GM23338 (cell line): ENCODE data around the gene COL25A1. TPM values are rescaled to one million over a fixed set of nuclear protein-coding genes. Genes with fewer than 3 reads are reported as not detected.
A peak's percentile ranks its signal among the peaks of the same experiment; 100 is the strongest.

Experiments
- ATAC-seq: fragments of 200-7000 bp; cut with Tn5 transposase; 3 replicates; pipeline ENCODE4 v1.9.1; 2020
- DNase-seq: peaks from one replicate; pipeline ENCODE4 v3.0.0-alpha.2; 2015; ENCODE audit warnings: low spot score
- H2AFZ ChIP-seq: fragments of 200-600 bp; sonication (generic); 2 replicates; pipeline ENCODE4 v1.8.0; 2016; ENCODE audit warnings: antibody characterized with exemption, mild to moderate bottlenecking, moderate library complexity
- H3F3A ChIP-seq: fragments of 200-600 bp; sonication (generic); replicated peaks from 2 replicates; pipeline ENCODE4 v1.8.0; 2017; ENCODE audit warnings: antibody characterized with exemption, mixed run types, low read depth
- H3K27ac ChIP-seq: fragments of 200-600 bp; sonication (generic); 2 replicates; pipeline ENCODE4 v1.6.1; 2016; ENCODE audit warnings: low read depth
- H3K27me3 ChIP-seq: fragments of 200-600 bp; sonication (generic); 2 replicates; pipeline ENCODE4 v1.8.0; 2016; ENCODE audit warnings: mild to moderate bottlenecking, mixed run types, moderate library complexity; ENCODE audit not compliant: insufficient read depth
- H3K36me3 ChIP-seq: fragments of 200-600 bp; sonication (generic); 2 replicates; pipeline ENCODE4 v1.8.0; 2016; ENCODE audit warnings: mild to moderate bottlenecking; ENCODE audit not compliant: insufficient read depth
- H3K4me1 ChIP-seq: fragments of 200-600 bp; sonication (generic); 2 replicates; pipeline ENCODE4 v1.8.0; 2016; ENCODE audit warnings: mild to moderate bottlenecking, moderate library complexity; ENCODE audit not compliant: insufficient read depth
- H3K4me2 ChIP-seq: fragments of 200-600 bp; sonication (generic); 2 replicates; pipeline ENCODE4 v1.7.1; 2017; ENCODE audit warnings: mixed run types
- H3K4me3 ChIP-seq: fragments of 200-600 bp; sonication (generic); 2 replicates; pipeline ENCODE4 v1.6.1; 2016; ENCODE audit warnings: mixed run types
- H3K79me2 ChIP-seq: fragments of 200-600 bp; sonication (generic); replicated peaks from 2 replicates; pipeline ENCODE4 v1.8.0; 2017; ENCODE audit warnings: mild to moderate bottlenecking; ENCODE audit not compliant: insufficient read depth
- H3K9me2 ChIP-seq: fragments of 200-600 bp; sonication (generic); 2 replicates; pipeline ENCODE4 v1.8.0; 2017; ENCODE audit not compliant: insufficient read depth
- H4K20me1 ChIP-seq: fragments of 200-600 bp; sonication (generic); replicated peaks from 2 replicates; pipeline ENCODE4 v1.8.0; 2017; ENCODE audit warnings: mild to moderate bottlenecking; ENCODE audit not compliant: insufficient read depth
- H3K27ac Mint-ChIP-seq: 2 replicates; pipeline ENCODE4 v1.8.0; 2020; ENCODE audit warnings: inconsistent platforms, mild to moderate bottlenecking, moderate library complexity, mixed read lengths
- H3K27me3 Mint-ChIP-seq: 3 replicates; pipeline ENCODE4 v1.8.0; 2022; ENCODE audit warnings: low read depth, mild to moderate bottlenecking, moderate library complexity, mixed read lengths, inconsistent platforms; ENCODE audit not compliant: insufficient read depth, poor library complexity
- H3K36me3 Mint-ChIP-seq: 3 replicates; pipeline ENCODE4 v1.8.0; 2021; ENCODE audit warnings: low read depth, mild to moderate bottlenecking, inconsistent platforms, moderate library complexity, mixed read lengths
- H3K4me1 Mint-ChIP-seq: 3 replicates; pipeline ENCODE4 v1.8.0; 2020; ENCODE audit warnings: mild to moderate bottlenecking, inconsistent platforms, mixed read lengths
- H3K4me3 Mint-ChIP-seq: 3 replicates; pipeline ENCODE4 v1.8.0; 2021; ENCODE audit warnings: moderate library complexity, mild to moderate bottlenecking, inconsistent platforms, mixed read lengths
- H3K9me3 Mint-ChIP-seq: 3 replicates; pipeline ENCODE4 v1.8.0; 2020; ENCODE audit warnings: moderate library complexity, mild to moderate bottlenecking, inconsistent platforms, mixed read lengths
- CTCF ChIP-seq, 2 experiments: fragments of 200-600 bp in 1 of 2; sonication (generic) in 1 of 2; conservative IDR thresholded peaks; 2 replicates each; pipeline versions ENCODE4 v1.5.1 to v1.6.1; 2016 to 2017; ENCODE audit warnings: antibody characterized with exemption in 2 of 2, low read depth in 2 of 2, mild to moderate bottlenecking in 2 of 2, moderate library complexity in 1 of 2
- EZH2 ChIP-seq: fragments of 200-600 bp; sonication (generic); IDR thresholded peaks from one replicate; pipeline ENCODE4 v1.8.0; 2017; ENCODE audit warnings: antibody characterized with exemption, mild to moderate bottlenecking, low read depth; ENCODE audit not compliant: unreplicated experiment
- EZH2phosphoT487 ChIP-seq: fragments of 200-600 bp; sonication (generic); IDR thresholded peaks from one replicate; pipeline ENCODE4 v1.8.1; 2018; ENCODE audit warnings: antibody characterized with exemption; ENCODE audit not compliant: unreplicated experiment
- JUNB ChIP-seq: IDR thresholded peaks from one replicate; pipeline ENCODE4 v1.6.1; 2016; ENCODE audit warnings: antibody characterized with exemption; ENCODE audit not compliant: unreplicated experiment
- NANOG ChIP-seq: IDR thresholded peaks from 2 replicates; pipeline ENCODE4 v1.6.1; 2016; ENCODE audit warnings: antibody characterized with exemption, borderline replicate concordance
- POLR2AphosphoS5 ChIP-seq: IDR thresholded peaks from 2 replicates; pipeline ENCODE4 v1.6.1; 2016; ENCODE audit warnings: antibody characterized with exemption, low read depth
- STAT1 ChIP-seq: IDR thresholded peaks from one replicate; pipeline ENCODE4 v1.6.1; 2016; ENCODE audit warnings: antibody characterized with exemption; ENCODE audit not compliant: unreplicated experiment
- ZNF114 ChIP-seq: fragments of 250-450 bp; sonication (Bioruptor Pico); IDR thresholded peaks from 2 replicates; pipeline ENCODE4 v1.5.0; 2020; ENCODE audit warnings: mild to moderate bottlenecking, moderate library complexity
- ZNF331 ChIP-seq: fragments of 250-450 bp; sonication (Bioruptor Pico); IDR thresholded peaks from 2 replicates; pipeline ENCODE4 v1.5.0; 2020; ENCODE audit warnings: low read depth, mild to moderate bottlenecking, moderate library complexity
- polyA plus RNA-seq: library from polyadenylated mRNA; unstranded; fragments of >200 nt; fragmentation: Nextera tagmentation; extraction: Ambion mirVana; gene quantifications from 2 replicates; pipeline ENCODE4 v1.2.1, GENCODE V29; 2016
- total RNA-seq: library from RNA; depleted of rRNA; stranded (reverse); fragments of >200 nt; shearing (Covaris generic); gene quantifications from 2 replicates; pipeline ENCODE4 v1.2.3, GENCODE V29; 2014
- TF ChIP-seq, protein P1 (sequence below): fragments of 250-450 bp; sonication (Bioruptor Pico); IDR thresholded peaks from 2 replicates; pipeline ENCODE4 v1.5.0; 2020; ENCODE audit warnings: mild to moderate bottlenecking, moderate library complexity

COL25A1 gene
- total and polyA plus RNA-seq, 2 experiments from 2014 or later: 3.9 to 5.6 TPM

GRCh38 chr4:108889696-108890483, 412.6 kb downstream of the COL25A1 start:
- no peaks in the 10 kb centered on the region for H3K9me3 Mint-ChIP-seq
- H3K4me3 Mint-ChIP-seq: no peak overlapping the region
- ATAC-seq: no peak
- no peaks in the 10 kb centered on the region for H3K79me2 ChIP-seq
- no peaks in the 10 kb centered on the region for H3F3A ChIP-seq
- H3K36me3 ChIP-seq: no peaks in the 10 kb centered on the region
- no peaks in the 10 kb centered on the region for H4K20me1 ChIP-seq
- H3K27ac ChIP-seq: no peak overlapping the region
- H3K4me1 Mint-ChIP-seq: peaks cover 26% of the 10 kb centered on the region
- H3K36me3 Mint-ChIP-seq: no peaks in the 10 kb centered on the region
- peaks cover 32% of the 10 kb centered on the region for H3K4me1 ChIP-seq
- 0 out of 2 replicates have a peak overlapping the region, but pooled peaks have one; percentile 71 for H3K27ac Mint-ChIP-seq
- H3K27me3 Mint-ChIP-seq: peaks cover 2% of the 10 kb centered on the region
- no peak for TF ChIP-seq STAT1
- no peak for TF ChIP-seq EZH2
- TF ChIP-seq JUNB: no peak
- TF ChIP-seq ZNF331 (CRISPR knock-in tag): no peak
- TF ChIP-seq, protein P1, sequence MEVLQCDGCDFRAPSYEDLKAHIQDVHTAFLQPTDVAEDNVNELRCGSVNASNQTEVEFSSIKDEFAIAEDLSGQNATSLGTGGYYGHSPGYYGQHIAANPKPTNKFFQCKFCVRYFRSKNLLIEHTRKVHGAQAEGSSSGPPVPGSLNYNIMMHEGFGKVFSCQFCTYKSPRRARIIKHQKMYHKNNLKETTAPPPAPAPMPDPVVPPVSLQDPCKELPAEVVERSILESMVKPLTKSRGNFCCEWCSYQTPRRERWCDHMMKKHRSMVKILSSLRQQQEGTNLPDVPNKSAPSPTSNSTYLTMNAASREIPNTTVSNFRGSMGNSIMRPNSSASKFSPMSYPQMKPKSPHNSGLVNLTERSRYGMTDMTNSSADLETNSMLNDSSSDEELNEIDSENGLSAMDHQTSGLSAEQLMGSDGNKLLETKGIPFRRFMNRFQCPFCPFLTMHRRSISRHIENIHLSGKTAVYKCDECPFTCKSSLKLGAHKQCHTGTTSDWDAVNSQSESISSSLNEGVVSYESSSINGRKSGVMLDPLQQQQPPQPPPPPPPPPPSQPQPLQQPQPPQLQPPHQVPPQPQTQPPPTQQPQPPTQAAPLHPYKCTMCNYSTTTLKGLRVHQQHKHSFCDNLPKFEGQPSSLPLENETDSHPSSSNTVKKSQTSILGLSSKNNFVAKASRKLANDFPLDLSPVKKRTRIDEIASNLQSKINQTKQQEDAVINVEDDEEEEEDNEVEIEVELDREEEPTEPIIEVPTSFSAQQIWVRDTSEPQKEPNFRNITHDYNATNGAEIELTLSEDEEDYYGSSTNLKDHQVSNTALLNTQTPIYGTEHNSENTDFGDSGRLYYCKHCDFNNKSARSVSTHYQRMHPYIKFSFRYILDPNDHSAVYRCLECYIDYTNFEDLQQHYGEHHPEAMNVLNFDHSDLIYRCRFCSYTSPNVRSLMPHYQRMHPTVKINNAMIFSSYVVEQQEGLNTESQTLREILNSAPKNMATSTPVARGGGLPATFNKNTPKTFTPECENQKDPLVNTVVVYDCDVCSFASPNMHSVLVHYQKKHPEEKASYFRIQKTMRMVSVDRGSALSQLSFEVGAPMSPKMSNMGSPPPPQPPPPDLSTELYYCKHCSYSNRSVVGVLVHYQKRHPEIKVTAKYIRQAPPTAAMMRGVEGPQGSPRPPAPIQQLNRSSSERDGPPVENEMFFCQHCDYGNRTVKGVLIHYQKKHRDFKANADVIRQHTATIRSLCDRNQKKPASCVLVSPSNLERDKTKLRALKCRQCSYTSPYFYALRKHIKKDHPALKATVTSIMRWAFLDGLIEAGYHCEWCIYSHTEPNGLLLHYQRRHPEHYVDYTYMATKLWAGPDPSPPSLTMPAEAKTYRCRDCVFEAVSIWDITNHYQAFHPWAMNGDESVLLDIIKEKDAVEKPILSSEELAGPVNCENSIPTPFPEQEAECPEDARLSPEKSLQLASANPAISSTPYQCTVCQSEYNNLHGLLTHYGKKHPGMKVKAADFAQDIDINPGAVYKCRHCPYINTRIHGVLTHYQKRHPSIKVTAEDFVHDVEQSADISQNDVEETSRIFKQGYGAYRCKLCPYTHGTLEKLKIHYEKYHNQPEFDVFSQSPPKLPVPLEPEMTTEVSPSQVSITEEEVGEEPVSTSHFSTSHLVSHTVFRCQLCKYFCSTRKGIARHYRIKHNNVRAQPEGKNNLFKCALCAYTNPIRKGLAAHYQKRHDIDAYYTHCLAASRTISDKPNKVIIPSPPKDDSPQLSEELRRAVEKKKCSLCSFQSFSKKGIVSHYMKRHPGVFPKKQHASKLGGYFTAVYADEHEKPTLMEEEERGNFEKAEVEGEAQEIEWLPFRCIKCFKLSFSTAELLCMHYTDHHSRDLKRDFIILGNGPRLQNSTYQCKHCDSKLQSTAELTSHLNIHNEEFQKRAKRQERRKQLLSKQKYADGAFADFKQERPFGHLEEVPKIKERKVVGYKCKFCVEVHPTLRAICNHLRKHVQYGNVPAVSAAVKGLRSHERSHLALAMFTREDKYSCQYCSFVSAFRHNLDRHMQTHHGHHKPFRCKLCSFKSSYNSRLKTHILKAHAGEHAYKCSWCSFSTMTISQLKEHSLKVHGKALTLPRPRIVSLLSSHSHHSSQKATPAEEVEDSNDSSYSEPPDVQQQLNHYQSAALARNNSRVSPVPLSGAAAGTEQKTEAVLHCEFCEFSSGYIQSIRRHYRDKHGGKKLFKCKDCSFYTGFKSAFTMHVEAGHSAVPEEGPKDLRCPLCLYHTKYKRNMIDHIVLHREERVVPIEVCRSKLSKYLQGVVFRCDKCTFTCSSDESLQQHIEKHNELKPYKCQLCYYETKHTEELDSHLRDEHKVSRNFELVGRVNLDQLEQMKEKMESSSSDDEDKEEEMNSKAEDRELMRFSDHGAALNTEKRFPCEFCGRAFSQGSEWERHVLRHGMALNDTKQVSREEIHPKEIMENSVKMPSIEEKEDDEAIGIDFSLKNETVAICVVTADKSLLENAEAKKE (CRISPR knock-in tag): no peak
- no peak for TF ChIP-seq CTCF (conservative IDR thresholded peaks at IDR 0.05; ENCODE audit: low read depth in 2 of 2)
- TF ChIP-seq NANOG: no peak
- no peak for TF ChIP-seq POLR2AphosphoS5
- no peak for TF ChIP-seq ZNF114 (CRISPR knock-in tag)
- no peak for TF ChIP-seq EZH2phosphoT487
- no peak overlapping the region for H3K4me3 ChIP-seq
- H3K27me3 ChIP-seq: no peaks in the 10 kb centered on the region
- no peak overlapping the region for H2AFZ ChIP-seq
- no peak overlapping the region for H3K4me2 ChIP-seq
- no peaks in the 10 kb centered on the region for H3K9me2 ChIP-seq
- DNase-seq: no peak
